Renal pelvis (tissue), 12 donors: ENCODE results near the gene XKRX. TPM values are rescaled to one million over a fixed set of nuclear protein-coding genes. Genes with fewer than 3 reads are reported as not detected.

Source experiments
- DNase-seq: peaks from one replicate; pipeline ENCODE4 v3.0.0-alpha.2; 2013
- long read RNA-seq, 16 experiments: transcript quantifications; one replicate each; lab custom pipeline, GENCODE V29; 2026
- polyA plus RNA-seq, 3 donors: library from polyadenylated mRNA; unstranded; fragments of 120-200 nt; gene quantifications; one replicate each; pipeline ENCODE4 v1.2.1, GENCODE V29; 2013; ENCODE audit not compliant: insufficient read length in 3 of 3

The XKRX gene
- polyA plus RNA-seq = under 1 TPM; 0.37 to 0.61 (median 0.38) TPM
- long read RNA-seq, donor 1 = 0 reads
- long read RNA-seq, donor 2 = 0 reads
- long read RNA-seq, donor 3 = 0 reads
- long read RNA-seq, donor 4 = 0 reads
- long read RNA-seq, donor 5 = 0 reads
- long read RNA-seq, donor 6 = 0 reads
- long read RNA-seq, donor 7 = 0 reads
- long read RNA-seq, donor 8 = 0 reads
- long read RNA-seq, donor 9 = 0 reads
- long read RNA-seq, donor 10 = 0 reads
- long read RNA-seq, donor 11 = 0 reads
- long read RNA-seq, donor 12 = 0 reads
- long read RNA-seq, donor 13 = 0 reads
- long read RNA-seq, donor 14 = 0 reads
- long read RNA-seq, donor 15 = 0 reads
- long read RNA-seq, donor 16 = 0 reads

DNA sequence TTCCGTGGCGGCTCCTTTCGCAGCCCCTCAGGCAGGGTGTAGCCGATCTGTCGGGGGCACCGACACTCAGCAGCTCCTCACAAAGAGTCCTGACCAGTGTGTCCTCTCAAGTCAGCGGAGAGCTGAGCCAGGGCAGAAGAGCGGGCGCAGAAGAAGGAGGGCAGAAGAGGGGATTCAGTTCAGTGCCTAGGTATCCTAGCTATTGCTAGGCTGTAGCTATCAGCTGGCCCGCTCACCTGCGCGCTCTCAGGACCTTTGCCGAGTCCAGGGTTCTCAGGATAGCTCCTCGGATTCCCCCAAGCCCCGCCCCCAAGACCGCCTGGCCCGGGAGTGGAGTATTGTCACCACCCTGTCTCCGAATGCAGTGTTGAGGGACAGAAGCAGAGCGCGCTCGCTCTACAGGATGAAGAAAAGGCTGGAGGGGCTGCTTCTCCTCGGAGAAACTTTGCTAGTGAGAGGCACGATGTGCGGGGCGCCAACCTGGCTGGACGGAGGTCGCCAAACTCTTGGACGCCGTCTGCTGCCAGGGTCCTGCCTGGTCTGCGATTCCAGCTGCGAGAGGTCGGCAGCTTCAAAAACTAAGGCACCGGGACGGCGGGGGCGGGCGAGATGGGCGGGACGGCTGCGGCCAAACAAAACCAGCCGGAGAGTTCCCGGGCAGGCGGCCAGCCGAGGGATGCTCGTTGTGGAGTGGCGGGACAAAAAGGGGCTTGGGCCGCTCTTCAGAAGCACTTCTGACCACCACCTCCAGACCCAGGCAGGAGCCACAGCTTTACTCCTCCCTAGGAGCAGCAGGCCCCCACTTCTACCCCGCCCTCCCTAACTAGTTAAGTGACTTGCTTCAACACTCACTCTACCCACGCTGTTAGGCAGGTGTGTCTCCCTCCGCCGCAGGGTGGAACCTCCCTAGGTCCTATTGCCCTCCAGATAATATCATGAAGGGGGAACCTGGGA is at the start of gene XKRX:
Gene XKRX (minus strand): TSS at position 258 of the 954 bp plus-strand sequence. CDS start 613 bp downstream, outside the sequence.
- peak; percentile 33 for DNase-seq

DNA sequence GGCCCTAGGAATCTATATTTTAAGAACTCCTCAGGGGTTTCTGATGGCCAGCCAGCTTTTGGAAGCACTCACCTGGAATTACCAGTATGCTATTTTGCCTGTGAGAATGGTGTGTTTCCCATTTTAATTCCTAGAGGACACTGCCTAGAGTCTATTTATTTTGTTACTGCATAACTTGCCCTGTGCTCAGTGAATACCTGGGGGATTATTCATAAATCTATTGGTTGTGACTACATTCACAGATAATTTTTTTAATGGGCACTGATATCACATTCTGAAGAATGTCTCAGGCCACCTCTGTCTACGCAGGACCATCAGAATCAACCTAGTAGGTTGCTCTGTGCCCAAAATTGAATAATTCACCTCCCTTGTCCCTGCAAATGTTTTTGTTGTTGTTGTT is 47.5 kb upstream of the XKRX start:
- no peak for DNase-seq

DNA sequence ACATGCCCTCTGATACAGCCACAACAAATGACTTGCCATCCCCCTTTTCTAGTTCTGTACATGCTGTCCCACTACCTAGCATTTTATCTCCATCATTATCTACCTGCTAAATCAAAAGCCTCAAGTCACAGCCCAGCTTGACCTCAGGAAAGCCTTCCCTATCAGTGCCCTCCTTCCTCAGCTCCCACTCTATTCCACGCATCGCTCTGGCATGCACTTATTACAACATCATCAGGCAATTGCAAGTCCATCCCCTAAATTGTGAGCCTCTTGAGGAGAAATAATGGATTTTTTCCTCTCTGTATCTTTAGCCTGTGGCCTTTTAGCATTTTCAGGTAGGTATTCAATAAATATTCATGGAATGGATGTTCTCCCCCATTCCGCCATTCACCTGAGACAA is 46.5 kb upstream of the XKRX start:
- no peak for DNase-seq

DNA sequence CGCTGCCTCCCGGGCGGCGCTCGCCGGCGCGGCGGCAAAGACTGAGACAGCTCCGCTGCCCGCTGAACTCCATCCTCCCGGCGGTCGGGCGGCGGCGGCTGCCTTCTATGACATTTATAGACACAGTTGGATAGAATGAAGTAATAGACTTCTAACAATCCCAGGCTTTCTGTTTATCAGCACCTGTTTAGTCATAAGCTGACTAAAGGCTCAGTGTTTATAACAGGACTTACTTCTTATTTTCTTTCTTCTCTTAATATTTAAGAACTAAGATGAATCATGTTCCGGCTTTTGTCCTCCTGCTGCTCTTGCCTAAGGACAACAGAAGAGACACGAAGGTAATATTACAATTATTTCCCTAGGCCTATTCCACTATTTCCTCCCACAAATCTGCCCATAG is 44.7 kb upstream of the XKRX start:
- DNase-seq = no peak

DNA sequence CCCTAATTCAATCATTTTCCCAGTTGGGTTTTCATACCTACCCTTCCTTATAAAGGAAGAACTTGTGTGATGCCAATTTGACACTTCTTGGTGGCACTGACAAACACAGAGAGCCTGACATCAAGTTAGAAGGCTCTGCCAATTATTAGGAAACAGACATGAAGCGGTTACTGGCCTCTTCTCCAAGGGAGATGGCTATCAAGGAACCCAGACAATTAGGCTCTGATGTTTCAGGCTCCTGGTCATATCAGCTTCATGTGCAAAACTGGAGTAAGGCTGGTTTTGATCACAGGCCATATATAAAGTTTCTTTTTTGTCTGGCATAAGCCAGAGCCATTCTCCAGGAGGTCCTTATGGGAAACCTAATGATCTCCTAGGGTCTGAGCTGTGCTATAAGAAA is 41.2 kb upstream of the XKRX start:
- DNase-seq = no peak

DNA sequence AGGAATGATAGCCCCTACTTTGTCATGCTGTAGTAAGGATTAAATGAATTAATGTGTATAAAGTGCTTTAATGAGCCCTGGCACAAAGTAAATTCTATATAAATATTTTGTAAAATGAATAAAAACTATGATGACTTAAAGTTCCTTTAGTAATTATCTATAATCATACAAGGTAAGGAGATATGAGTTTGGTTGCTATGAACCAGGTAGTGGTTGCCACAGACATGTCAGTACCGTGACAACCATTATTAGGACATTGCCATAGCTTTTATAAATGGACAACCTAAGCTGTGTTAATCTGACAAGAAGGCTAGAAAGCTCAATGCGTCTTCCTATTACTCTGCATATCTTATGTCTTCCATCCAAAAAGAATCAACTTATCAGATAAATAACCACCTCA is 40.7 kb upstream of the XKRX start, which contains the start of gene ARL13A:
Gene ARL13A (plus strand): TSS at position 301 of the 400 bp plus-strand sequence. CDS start 3,982 bp downstream, outside the sequence.
- no peak for DNase-seq

DNA sequence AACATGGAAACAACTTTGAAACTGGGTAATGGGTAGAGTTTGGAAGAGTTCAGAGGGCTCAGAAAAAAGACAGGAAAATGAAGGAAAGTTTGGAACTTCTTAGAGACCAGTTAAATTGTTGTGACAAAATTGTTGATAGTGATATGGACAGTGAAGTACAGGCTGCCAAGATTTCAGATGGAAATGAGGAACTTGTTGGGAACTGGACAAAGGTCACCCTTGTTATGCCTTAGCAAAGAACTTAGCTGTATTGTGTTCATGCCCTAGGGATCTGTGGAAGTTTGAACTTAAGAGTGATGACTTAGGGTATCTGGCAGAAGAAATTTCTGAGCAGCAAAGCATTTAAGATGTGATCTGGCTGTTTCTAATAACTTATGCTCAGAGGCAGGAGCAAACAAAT is 35.6 kb upstream of the XKRX start:
- DNase-seq = no peak

DNA sequence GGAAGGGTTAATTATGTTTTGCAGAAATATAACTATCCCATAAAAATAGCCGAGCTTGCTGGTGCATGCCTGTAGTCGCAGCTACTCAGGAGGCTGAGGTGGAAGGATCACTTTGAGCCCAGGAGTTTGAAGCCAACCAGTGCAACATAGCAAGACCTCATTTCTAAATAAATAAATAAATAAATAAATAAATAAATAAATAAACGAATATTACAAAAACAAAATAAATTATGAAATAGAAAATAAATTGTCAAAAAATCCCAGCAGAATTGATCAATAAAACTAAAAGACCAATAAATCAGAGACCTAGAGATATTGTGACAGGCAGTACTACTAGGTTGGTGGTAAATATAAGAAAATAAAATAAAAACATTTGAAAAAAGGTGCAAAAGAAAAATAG is 34.1 kb upstream of the XKRX start:
- no peak for DNase-seq

DNA sequence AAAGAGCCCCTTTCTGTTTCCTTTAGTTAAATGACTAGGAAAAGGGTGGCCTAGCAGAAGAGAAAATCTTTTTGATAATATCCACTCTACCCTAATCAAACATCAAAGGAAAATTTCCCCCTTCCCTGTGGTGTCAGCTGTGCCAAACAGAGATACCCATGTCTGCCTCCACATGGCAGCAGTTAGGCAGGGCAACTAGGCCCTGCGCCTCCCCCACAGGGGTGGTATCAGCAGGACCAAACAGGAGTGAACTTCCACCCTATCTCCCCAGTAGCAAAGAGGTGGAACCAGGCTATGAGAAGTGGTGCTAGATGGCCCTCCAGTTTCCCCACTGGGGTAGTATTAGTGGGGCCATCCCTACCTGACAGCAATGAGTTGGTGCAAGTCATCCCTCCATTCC is 19.8 kb upstream of the XKRX start:
- no peak for DNase-seq

DNA sequence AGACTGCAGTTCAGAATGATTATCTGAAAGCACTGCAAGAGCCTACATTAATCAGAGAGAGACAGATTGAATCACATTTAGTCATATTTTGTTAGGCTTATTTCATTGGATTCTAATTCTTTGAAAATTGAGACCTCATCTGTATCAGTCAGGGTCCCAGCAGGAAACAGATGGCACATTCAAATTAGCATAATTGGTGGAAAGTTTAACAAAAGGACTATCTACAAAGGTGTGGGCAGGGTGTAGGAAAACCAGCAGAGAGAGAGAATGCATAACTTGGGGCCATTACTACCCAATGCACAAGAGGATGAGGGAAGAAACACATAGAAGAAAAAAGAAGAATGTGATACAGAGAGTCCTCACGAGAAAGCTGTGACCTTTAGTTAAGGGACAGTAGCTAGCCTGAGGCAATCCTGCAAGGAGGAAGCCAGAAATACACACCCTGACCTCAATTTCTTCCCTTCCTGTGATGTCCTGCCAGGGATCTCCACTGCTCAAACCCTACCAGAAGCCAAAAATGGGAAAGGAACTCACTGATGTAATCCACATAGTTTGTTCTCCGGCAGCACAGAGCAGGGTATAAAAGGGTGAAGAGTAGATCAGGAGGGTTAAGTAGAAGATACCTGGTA is 17.7 kb upstream of the XKRX start:
- no peak for DNase-seq

DNA sequence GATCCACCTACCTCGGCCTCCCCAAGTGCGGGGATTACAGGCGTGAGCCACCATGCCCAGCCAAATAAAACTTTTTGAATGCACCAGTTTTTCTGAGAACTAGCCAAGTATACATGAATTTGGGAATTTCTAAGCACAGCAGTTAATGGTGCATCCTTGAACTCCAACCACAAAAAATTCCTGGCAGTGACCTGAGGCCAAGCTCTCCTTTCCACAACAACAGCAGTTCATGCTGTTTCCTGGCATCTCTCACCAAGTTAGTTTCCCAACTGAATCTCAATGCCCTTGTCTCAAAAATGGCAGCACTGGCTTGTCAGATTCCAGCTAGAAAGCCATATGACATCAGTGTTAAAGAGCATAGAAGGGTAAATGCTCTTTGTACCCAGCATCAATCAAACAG is 15.9 kb upstream of the XKRX start:
- DNase-seq = no peak

DNA sequence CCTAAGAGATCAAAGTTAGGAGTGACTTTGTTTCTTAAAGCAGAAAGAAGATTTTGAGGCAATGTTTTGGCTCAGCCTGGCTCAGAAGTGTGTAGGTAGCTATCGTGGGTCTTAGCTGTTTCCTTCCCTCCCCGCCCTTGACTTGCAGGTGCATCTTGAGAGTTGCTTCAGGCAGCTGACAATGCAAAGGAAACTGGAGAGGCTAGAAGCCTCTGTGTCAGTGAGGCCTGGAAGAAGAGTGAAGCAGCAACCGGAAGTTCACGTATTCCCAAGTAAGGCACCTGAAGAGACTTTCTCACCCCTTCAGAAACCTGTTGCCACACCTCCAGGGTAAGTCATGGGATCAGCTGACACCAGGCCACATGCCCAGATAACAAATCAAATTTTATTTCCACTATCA is 10.6 kb upstream of the XKRX start:
- DNase-seq = no peak

DNA sequence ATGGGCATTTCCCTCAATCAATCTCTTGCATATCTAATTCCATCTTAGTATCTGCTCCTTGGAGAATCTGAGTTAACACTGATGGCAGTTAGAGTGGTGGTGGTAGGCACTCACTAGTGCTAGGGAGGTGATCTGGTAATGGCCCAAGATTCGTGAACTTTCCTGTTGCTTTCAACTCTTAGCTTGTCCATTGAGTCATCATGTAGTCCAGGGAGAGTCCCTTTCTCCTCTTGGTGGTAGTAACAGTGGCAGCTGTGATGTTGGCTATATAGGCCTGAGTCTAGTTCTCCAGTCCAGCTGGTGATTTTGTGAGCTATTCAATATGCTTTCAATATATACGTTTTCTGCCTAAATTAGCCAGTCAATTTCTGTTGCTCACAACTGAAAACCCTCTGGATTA is 7.0 kb upstream of the XKRX start:
- DNase-seq = no peak

DNA sequence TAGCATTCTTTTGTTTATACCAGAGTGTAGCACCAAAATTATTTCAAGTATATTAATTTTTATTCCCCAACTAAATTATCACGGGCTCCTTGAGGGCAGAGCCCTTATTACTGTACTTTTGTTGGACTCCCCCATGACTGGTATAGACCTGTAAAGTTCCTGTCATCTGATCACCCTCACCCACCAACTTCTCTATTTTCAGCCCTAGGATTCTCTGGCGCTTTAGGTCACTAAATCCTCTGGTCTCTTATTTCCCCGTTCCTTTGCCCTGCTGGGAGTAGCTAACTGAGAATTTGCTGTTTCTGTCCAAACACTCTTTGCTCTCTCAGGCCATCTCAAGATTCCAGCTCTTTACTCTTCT is 3.2 kb upstream of the XKRX start:
- DNase-seq = no peak

DNA sequence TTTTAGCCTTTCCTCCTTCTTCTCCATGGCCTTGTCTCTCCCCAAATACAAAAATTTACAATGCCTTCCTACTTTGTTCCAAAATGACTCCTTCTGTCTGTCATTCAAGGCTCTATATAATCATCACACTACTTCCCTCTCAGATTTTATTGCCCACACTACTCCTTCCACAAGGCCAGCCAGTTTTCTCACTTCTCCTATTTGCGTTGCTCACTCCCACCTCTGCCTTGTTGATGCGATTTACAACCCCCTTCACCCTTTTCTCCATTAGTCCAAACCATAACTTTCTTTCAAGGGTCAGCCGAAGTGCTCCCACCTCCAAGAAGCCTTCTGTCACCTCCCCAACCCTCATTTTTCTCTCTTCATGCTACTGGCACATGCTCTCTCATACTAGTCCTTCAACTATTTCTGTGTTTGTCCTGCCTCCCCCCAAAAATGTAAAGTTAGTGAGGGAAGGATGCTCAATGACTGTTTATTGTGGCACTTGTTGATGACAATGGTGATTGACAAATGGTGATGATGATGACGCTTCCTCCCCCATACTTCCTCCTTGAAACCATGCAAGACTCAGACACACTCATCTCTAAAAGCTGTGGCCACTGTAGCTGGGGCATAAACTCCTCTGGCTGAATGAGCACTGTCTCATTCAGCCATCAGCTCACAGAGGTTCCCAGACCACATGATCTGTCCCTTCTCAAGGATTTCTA is 2.7 kb upstream of the XKRX start:
- DNase-seq = no peak

DNA sequence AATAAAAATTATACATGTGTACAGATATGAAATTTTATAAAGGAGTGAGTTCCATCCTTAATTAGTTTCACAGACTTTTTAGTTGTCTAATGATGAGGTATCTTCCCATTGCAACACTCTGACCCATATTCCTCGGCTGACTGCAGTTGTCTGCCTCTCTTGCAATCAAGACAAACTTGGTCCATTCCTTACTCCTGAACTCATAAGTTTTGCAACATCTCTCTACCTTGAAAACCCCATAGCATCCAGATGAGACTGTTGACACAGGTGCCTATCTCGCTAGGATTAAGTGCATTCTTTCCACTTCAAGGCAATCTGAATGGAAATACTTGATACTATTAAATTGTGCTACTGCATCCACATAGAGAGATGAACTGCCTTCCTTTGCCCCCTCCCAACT is 2.3 kb downstream of the XKRX start:
- no peak for DNase-seq

DNA sequence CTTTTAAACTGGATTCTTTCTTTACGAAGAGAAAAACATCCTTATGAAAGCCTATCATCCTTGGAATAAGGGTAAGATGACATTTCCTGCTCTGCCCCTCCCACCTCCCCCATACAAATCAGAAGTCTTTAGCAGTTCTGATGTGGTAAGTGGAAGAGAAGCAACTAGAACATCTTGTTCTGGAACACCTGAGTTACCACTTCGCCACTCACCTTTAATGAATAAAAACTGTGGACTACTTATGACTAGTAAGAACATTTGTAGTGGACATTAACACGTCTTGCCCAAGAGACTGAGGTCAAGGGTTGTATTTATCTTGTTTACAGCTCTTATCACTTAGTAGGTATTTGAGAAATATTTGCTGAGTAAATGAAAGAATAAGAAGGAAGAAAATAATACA is 4.3 kb downstream of the XKRX start:
- no peak for DNase-seq

DNA sequence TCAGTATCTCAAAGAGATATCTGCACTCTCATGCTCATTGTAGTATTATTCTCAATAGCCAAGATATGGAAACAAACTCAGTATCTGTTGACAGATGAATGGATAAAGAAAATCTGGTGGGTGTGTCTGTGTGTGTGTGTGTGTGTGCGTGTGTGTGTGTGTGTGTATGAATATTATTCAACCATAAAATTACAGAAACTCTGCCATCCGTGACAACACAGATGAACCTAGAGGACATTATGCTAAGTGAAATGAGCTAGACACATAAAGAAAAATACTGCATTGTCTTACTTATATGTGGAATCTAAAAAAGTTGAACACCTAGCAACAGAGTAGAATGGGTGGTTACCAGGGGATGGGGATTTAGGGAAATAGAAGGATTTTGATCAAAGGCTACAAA is 13.2 kb downstream of the XKRX start:
- DNase-seq = no peak

DNA sequence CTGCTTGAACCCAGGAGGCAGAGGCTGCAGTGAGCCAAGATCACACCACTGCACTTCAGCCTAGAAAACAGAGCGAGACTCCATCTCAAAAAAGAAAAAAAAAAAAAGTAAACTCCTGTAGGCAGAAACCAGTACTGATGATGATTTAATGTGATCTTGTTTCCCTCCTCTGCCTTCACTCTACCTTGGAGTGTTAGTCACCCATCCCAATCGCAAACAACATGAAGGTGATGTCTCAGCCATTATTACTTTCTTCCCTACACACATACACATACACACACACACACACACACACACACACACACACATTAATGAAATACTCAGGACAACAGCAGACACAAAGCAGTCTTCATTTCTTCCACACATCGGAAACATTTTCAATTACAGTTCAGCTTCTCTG is 15.6 kb downstream of the XKRX start:
- no peak for DNase-seq

DNA sequence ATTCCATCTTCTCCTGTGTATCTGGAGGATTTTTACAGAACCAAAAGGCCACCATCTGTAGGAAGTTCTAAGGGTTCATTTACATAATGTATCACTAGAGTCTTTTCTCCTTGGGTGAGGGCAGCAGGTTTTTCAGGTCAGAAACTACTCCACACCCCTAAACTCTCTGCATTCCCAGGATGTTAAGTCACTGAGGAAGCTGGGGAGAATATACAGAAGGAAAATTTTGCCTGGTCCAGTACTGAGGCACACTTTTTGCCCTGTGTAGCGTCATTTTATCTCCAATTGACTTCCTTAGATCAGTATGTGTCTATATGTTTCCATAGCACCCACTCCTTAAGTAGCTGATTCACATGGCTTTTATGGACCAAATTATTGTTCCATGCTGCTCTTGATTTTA is 17.0 kb downstream of the XKRX start:
- DNase-seq = no peak

DNA sequence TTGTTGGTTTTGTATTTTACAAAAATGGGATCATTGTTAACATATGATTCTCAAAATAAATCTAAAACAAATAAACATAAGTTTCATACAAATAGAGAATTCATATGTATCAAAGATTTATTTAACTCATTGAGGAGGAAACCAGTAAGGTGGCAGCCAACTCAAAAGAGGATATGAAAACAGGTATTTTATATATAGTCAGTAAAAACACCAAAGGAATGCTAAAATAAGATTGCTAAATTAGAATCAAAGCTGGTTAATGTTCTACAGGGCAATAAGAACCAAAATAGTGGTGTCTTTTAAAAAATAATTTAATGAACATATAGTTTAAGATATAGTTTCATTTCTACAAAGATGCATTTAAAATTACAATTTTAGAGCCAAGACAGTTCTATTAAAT is 23.1 kb downstream of the XKRX start:
- DNase-seq = no peak

DNA sequence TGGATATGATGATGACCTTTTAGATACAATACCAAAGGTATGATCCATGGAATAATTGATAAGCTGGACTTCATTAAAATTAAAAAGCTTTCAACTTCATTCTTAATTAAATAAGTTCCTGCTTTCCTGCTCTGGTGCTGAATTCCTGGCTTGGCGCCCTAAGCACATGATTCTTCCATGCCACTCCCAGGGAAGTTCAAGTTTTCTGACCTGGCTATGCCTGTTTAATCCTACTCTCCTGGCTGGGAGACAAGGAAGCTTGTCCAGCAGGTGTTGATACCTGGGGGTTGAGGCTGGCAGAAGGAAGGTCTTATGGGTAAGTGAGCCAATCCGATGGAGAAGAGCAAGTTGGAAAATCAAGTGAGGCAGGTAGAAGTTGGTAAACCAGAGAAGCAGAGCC is 24.3 kb downstream of the XKRX start:
- DNase-seq = no peak
